Fibroblast of lung (primary cell): ENCODE measurements around the gene MEIS2. TPM values are rescaled to one million over a fixed set of nuclear protein-coding genes. Genes with fewer than 3 reads are reported as not detected.

ENCODE experiments used
- DNase-seq, 2 donors: peaks; one replicate each; pipeline versions ENCODE4 v3.0.0 to v3.0.0-alpha.2; 2010; ENCODE audit warnings: low read depth in 2 of 2
- H2AFZ ChIP-seq: 2 replicates; pipeline ENCODE4 v1.5.1; 2012; ENCODE audit warnings: low read length, control low read depth, inconsistent platforms
- H3K27ac ChIP-seq: 2 replicates; pipeline ENCODE4 v1.5.1; 2011; ENCODE audit warnings: low read length, control low read depth; ENCODE audit not compliant: insufficient read depth
- H3K27me3 ChIP-seq: 2 replicates; pipeline ENCODE4 v1.5.1; 2011; ENCODE audit warnings: mild to moderate bottlenecking, low read length; ENCODE audit not compliant: control insufficient read depth, insufficient read depth
- H3K36me3 ChIP-seq: 2 replicates; pipeline ENCODE4 v1.5.1; 2011; ENCODE audit warnings: low read length; ENCODE audit not compliant: control insufficient read depth, insufficient read depth
- H3K4me1 ChIP-seq: 2 replicates; pipeline ENCODE4 v1.5.1; 2011; ENCODE audit warnings: low read length; ENCODE audit not compliant: control insufficient read depth, insufficient read depth; ENCODE audit errors: extremely low read depth
- H3K4me2 ChIP-seq: 2 replicates; pipeline ENCODE4 v1.5.1; 2011; ENCODE audit warnings: low read length, control low read depth; ENCODE audit not compliant: insufficient read depth; ENCODE audit errors: extremely low read depth
- H3K4me3 ChIP-seq, 4 experiments: fragments of 200-600 bp in 1 of 4; sonication (generic) in 1 of 4; replicated peaks in 1 of 4; 2 replicates each; pipeline ENCODE4 v1.5.1; 2011 to 2016; ENCODE audit warnings: low read length in 4 of 4, low read depth in 3 of 4, mild to moderate bottlenecking in 3 of 4, control low read depth in 2 of 4, inconsistent platforms in 1 of 4, mixed read lengths in 1 of 4; ENCODE audit not compliant: insufficient read depth in 1 of 4; ENCODE audit errors: control extremely low read depth in 1 of 4
- H3K79me2 ChIP-seq: 2 replicates; pipeline ENCODE4 v1.5.1; 2012; ENCODE audit warnings: mild to moderate bottlenecking, low read length, inconsistent platforms; ENCODE audit not compliant: control insufficient read depth, insufficient read depth
- H3K9ac ChIP-seq: 2 replicates; pipeline ENCODE4 v1.5.1; 2011; ENCODE audit warnings: mild to moderate bottlenecking, low read length, control low read depth; ENCODE audit not compliant: insufficient read depth
- H3K9me3 ChIP-seq: 2 replicates; pipeline ENCODE4 v1.5.1; 2012; ENCODE audit warnings: low read depth, low read length; ENCODE audit not compliant: control insufficient read depth, insufficient read depth
- H4K20me1 ChIP-seq: 2 replicates; pipeline ENCODE4 v1.5.1; 2011; ENCODE audit warnings: low read length; ENCODE audit not compliant: control insufficient read depth, insufficient read depth; ENCODE audit errors: extremely low read depth
- EZH2 ChIP-seq: IDR thresholded peaks from 2 replicates; pipeline ENCODE4 v1.5.1; 2012; ENCODE audit warnings: low read length, control low read depth, mild to moderate bottlenecking; ENCODE audit errors: missing control alignments
- polyA plus RNA-seq, 2 donors: library from polyadenylated mRNA; depleted of rRNA in 1 of 2; stranded (reverse) in 1 of 2; unstranded in 1 of 2; fragments of >200 nt; gene quantifications; 2 replicates each; pipeline ENCODE4 v1.2.1, GENCODE V29; 2011 to 2012; ENCODE audit warnings: missing spikeins in 1 of 2
- total RNA-seq: library from RNA; depleted of rRNA; stranded (reverse); fragments of >200 nt; gene quantifications from 2 replicates; pipeline ENCODE4 v1.2.1, GENCODE V29; 2014
- TF ChIP-seq, protein P1 (sequence below), 2 donors: IDR thresholded peaks in 1 of 2; conservative IDR thresholded peaks in 1 of 2; 1 replicate in 1 of 2; 2 replicates in 1 of 2; pipeline ENCODE4 v1.5.1; 2011 to 2012; ENCODE audit warnings: low read length in 2 of 2, control low read depth in 1 of 2, inconsistent platforms in 1 of 2, low read depth in 1 of 2, mild to moderate bottlenecking in 1 of 2

The MEIS2 gene
- total and polyA plus RNA-seq, 2 donors (not counting 1 experiment from before 2014, with no cell fraction given): 31.0 to 37.1 TPM

GRCh38 chr15:37083610-37084009 is 16.7 kb downstream of the MEIS2 start:
- no peaks in the 10 kb centered on the region for H3K4me1 ChIP-seq
- peak in 1 of 2 donors; percentile 40 for DNase-seq

GRCh38 chr15:37081983-37082382 is 18.4 kb downstream of the MEIS2 start:
- Histone ChIP-seq H3K4me1 (no peaks in the 10 kb centered on the region), H2AFZ (no peak overlapping the region), H3K27ac (no peak overlapping the region), H3K9me3 (no peaks in the 10 kb centered on the region), H3K9ac (no peak overlapping the region), H3K79me2 (peaks cover 12% of the 10 kb centered on the region), H4K20me1 (no peaks in the 10 kb centered on the region), H3K4me2 (no peak overlapping the region), H3K27me3 (no peaks in the 10 kb centered on the region), H3K36me3 (no peaks in the 10 kb centered on the region), H3K4me3 (no peak overlapping the region)
- TF ChIP-seq, protein P1, sequence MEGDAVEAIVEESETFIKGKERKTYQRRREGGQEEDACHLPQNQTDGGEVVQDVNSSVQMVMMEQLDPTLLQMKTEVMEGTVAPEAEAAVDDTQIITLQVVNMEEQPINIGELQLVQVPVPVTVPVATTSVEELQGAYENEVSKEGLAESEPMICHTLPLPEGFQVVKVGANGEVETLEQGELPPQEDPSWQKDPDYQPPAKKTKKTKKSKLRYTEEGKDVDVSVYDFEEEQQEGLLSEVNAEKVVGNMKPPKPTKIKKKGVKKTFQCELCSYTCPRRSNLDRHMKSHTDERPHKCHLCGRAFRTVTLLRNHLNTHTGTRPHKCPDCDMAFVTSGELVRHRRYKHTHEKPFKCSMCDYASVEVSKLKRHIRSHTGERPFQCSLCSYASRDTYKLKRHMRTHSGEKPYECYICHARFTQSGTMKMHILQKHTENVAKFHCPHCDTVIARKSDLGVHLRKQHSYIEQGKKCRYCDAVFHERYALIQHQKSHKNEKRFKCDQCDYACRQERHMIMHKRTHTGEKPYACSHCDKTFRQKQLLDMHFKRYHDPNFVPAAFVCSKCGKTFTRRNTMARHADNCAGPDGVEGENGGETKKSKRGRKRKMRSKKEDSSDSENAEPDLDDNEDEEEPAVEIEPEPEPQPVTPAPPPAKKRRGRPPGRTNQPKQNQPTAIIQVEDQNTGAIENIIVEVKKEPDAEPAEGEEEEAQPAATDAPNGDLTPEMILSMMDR (conservative IDR thresholded peaks at IDR 0.05 in 1 of 2, IDR thresholded peaks at IDR 0.05 in 1 of 2; ENCODE audit: low read depth in 1 of 2, low read length in 2 of 2): no peak
- TF ChIP-seq EZH2: no peak
- peak in 1 of 2 donors; percentile 85 for DNase-seq

More at GRCh38 chr15:37083610-37084009, 16.7 kb downstream of the MEIS2 start:
- Histone ChIP-seq H3K4me2 (no peak overlapping the region), H2AFZ (no peak overlapping the region), H3K79me2 (peaks cover 16% of the 10 kb centered on the region), H4K20me1 (no peaks in the 10 kb centered on the region), H3K27me3 (no peaks in the 10 kb centered on the region), H3K36me3 (no peaks in the 10 kb centered on the region), H3K9ac (no peak overlapping the region), H3K4me3 (no peak overlapping the region), H3K9me3 (no peaks in the 10 kb centered on the region), H3K27ac (no peak overlapping the region)
- no peak for TF ChIP-seq EZH2
- TF ChIP-seq, protein P1 (conservative IDR thresholded peaks at IDR 0.05 in 1 of 2, IDR thresholded peaks at IDR 0.05 in 1 of 2; ENCODE audit: low read depth in 1 of 2, low read length in 2 of 2): no peak

GRCh38 chr15:37080261-37080921 is 20.0 kb downstream of the MEIS2 start:
- Histone ChIP-seq H3K36me3 (no peaks in the 10 kb centered on the region), H3K79me2 (peaks cover 9% of the 10 kb centered on the region), H4K20me1 (no peaks in the 10 kb centered on the region), H3K4me1 (no peaks in the 10 kb centered on the region), H3K27me3 (no peaks in the 10 kb centered on the region), H3K9ac (no peak overlapping the region), H3K4me2 (peak overlapping the region; percentile 26), H3K4me3 (no peak overlapping the region), H3K9me3 (no peaks in the 10 kb centered on the region), H2AFZ (no peak overlapping the region), H3K27ac (no peak overlapping the region)
- peak in 1 of 2 donors; percentile 28 for DNase-seq
- TF ChIP-seq, protein P1 (conservative IDR thresholded peaks at IDR 0.05 in 1 of 2, IDR thresholded peaks at IDR 0.05 in 1 of 2; ENCODE audit: low read depth in 1 of 2, low read length in 2 of 2): no peak
